DOHH2 (cell line): ENCODE data around the gene POU2F3.

Experiments used
- H3F3A ChIP-seq: fragments of 200-600 bp; sonication (generic), shearing (Covaris generic); 2 replicates; pipeline ENCODE4 v1.6.0; 2016; ENCODE audit warnings: antibody characterized with exemption, mild to moderate bottlenecking; ENCODE audit not compliant: control insufficient read depth, insufficient read depth
- H3K27ac ChIP-seq: fragments of 200-600 bp; sonication (generic); 2 replicates; pipeline ENCODE4 v1.5.1; 2014; ENCODE audit warnings: low read depth, mild to moderate bottlenecking, low read length, moderate library complexity
- H3K27me3 ChIP-seq: fragments of 200-600 bp; sonication (generic); 2 replicates; pipeline ENCODE4 v1.6.1; 2014; ENCODE audit warnings: mild to moderate bottlenecking, low read length, mixed read lengths; ENCODE audit not compliant: control insufficient read depth
- H3K36me3 ChIP-seq: fragments of 200-600 bp; sonication (generic); 2 replicates; pipeline ENCODE4 v1.6.1; 2014; ENCODE audit warnings: mild to moderate bottlenecking, low read length, moderate library complexity, mixed read lengths; ENCODE audit not compliant: control insufficient read depth
- H3K4me1 ChIP-seq: fragments of 200-600 bp; sonication (generic); 2 replicates; pipeline ENCODE4 v1.6.1; 2014; ENCODE audit warnings: mild to moderate bottlenecking, low read length, mixed read lengths; ENCODE audit not compliant: control insufficient read depth
- H3K4me2 ChIP-seq: fragments of 200-600 bp; sonication (generic); 2 replicates; pipeline ENCODE4 v1.6.0; 2014; ENCODE audit warnings: mild to moderate bottlenecking, low read length, moderate library complexity
- H3K4me3 ChIP-seq: fragments of 200-600 bp; sonication (generic); 2 replicates; pipeline ENCODE4 v1.5.1; 2014; ENCODE audit warnings: mild to moderate bottlenecking, low read length, mixed read lengths
- H3K79me2 ChIP-seq: fragments of 200-600 bp; sonication (generic); 2 replicates; pipeline ENCODE4 v1.6.1; 2014; ENCODE audit warnings: mild to moderate bottlenecking, low read length, mixed read lengths; ENCODE audit not compliant: control insufficient read depth
- H3K9me2 ChIP-seq: fragments of 200-600 bp; sonication (generic); replicated peaks from 2 replicates; pipeline ENCODE4 v1.6.1; 2014; ENCODE audit warnings: mild to moderate bottlenecking, low read length, mixed read lengths; ENCODE audit not compliant: control insufficient read depth
- H3K9me3 ChIP-seq: fragments of 200-600 bp; sonication (generic); 2 replicates; pipeline ENCODE4 v1.6.1; 2014; ENCODE audit warnings: antibody characterized with exemption, low read length, mixed read lengths; ENCODE audit not compliant: control insufficient read depth, insufficient read depth
- H4K20me1 ChIP-seq: fragments of 200-600 bp; sonication (generic); 2 replicates; pipeline ENCODE4 v1.6.0; 2014; ENCODE audit warnings: low read depth, mild to moderate bottlenecking, antibody characterized with exemption, low read length, moderate library complexity; ENCODE audit not compliant: control insufficient read depth, insufficient read depth
- CTCF ChIP-seq: fragments of 200-600 bp; sonication (generic); IDR thresholded peaks from one replicate; pipeline ENCODE4 v1.5.1; 2014; ENCODE audit warnings: antibody characterized with exemption, mild to moderate bottlenecking, low read depth, low read length; ENCODE audit not compliant: poor library complexity, severe bottlenecking
- EZH2phosphoT487 ChIP-seq: fragments of 200-600 bp; sonication (generic); IDR thresholded peaks from 2 replicates; pipeline ENCODE4 v1.6.1; 2017; ENCODE audit warnings: borderline replicate concordance, mild to moderate bottlenecking, antibody characterized with exemption, low read length, moderate library complexity, mixed read lengths

The POU2F3 gene

GRCh38 chr11:120295099-120295498 lies 55.2 kb downstream of the POU2F3 start:
- Histone ChIP-seq H3K9me2 (no peaks in the 10 kb centered on the region), H3K36me3 (no peaks in the 10 kb centered on the region), H3K27ac (no peak overlapping the region), H3K27me3 (peaks cover 23% of the 10 kb centered on the region), H3K79me2 (no peaks in the 10 kb centered on the region), H4K20me1 (no peaks in the 10 kb centered on the region), H3K4me2 (no peak overlapping the region), H3F3A (no peaks in the 10 kb centered on the region), H3K4me3 (no peak overlapping the region), H3K4me1 (no peaks in the 10 kb centered on the region), H3K9me3 (no peaks in the 10 kb centered on the region)
- no peak for TF ChIP-seq CTCF
- no peak for TF ChIP-seq EZH2phosphoT487

- Histone ChIP-seq H3K9me2 (no peaks in the 10 kb centered on the region), H3K4me2 (no peak overlapping the region), H3F3A (no peaks in the 10 kb centered on the region), H3K79me2 (no peaks in the 10 kb centered on the region), H3K27ac (no peak overlapping the region), H3K4me3 (no peak overlapping the region), H3K9me3 (no peaks in the 10 kb centered on the region), H3K27me3 (peaks cover 17% of the 10 kb centered on the region), H3K36me3 (no peaks in the 10 kb centered on the region), H3K4me1 (no peaks in the 10 kb centered on the region), H4K20me1 (no peaks in the 10 kb centered on the region)
- TF ChIP-seq CTCF (no peak), EZH2phosphoT487 (no peak)
Observed at GRCh38 chr11:120296554-120296953, 56.6 kb downstream of the POU2F3 start.

GRCh38 chr11:120298461-120298860 lies 58.5 kb downstream of the POU2F3 start:
- Histone ChIP-seq H3K79me2 (no peaks in the 10 kb centered on the region), H3K27ac (no peak overlapping the region), H3K4me2 (no peak overlapping the region), H4K20me1 (peaks cover 3% of the 10 kb centered on the region), H3K27me3 (peaks cover 11% of the 10 kb centered on the region; the same call in 1 of the 2 replicates), H3K36me3 (no peaks in the 10 kb centered on the region), H3K9me2 (no peaks in the 10 kb centered on the region), H3K9me3 (no peaks in the 10 kb centered on the region), H3F3A (no peaks in the 10 kb centered on the region), H3K4me1 (no peaks in the 10 kb centered on the region), H3K4me3 (no peak overlapping the region)
- TF ChIP-seq EZH2phosphoT487, result no peak
- TF ChIP-seq CTCF, result no peak
